ENCODE measurements around the gene MCC.

Gene MCC

GRCh38 chr5:113336975-113337374 is 151.3 kb downstream of the MCC start:
- no peak overlapping the region for H3K4me3 ChIP-seq

GRCh38 chr5:113333411-113333810 is 154.8 kb downstream of the MCC start:
- Histone ChIP-seq H3K27ac (no peak overlapping the region), H3K4me3 (no peak overlapping the region)

More at GRCh38 chr5:113336975-113337374, 151.3 kb downstream of the MCC start:
- no peak overlapping the region for H3K27ac ChIP-seq

GRCh38 chr5:113331209-113331551 is 157.1 kb downstream of the MCC start:
- Histone ChIP-seq H3K4me3 (no peak overlapping the region), H3K27ac (no peak overlapping the region)

GRCh38 chr5:113330533-113331208 is 157.6 kb downstream of the MCC start:
- Histone ChIP-seq H3K4me3 (no peak overlapping the region), H3K27ac (no peak overlapping the region)

- no peak overlapping the region for H3K27ac ChIP-seq
- no peak overlapping the region for H3K4me3 ChIP-seq
Measured at GRCh38 chr5:113329981-113330380, 158.3 kb downstream of the MCC start.

GRCh38 chr5:113325054-113325453 is 163.2 kb downstream of the MCC start:
- no peak overlapping the region for H3K4me3 ChIP-seq
- H3K27ac ChIP-seq, result no peak overlapping the region

GRCh38 chr5:113321276-113321675 is 167.0 kb downstream of the MCC start:
- Histone ChIP-seq H3K4me3 (no peak overlapping the region), H3K27ac (no peak overlapping the region)

- no peak overlapping the region for H3K27ac ChIP-seq
- H3K4me3 ChIP-seq, result no peak overlapping the region
Measured at GRCh38 chr5:113320273-113320780, 167.9 kb downstream of the MCC start.

GRCh38 chr5:113319256-113320053 is 168.8 kb downstream of the MCC start:
- H3K27ac ChIP-seq, result no peak overlapping the region
- no peak overlapping the region for H3K4me3 ChIP-seq

- Histone ChIP-seq H3K4me3 (no peak overlapping the region), H3K27ac (no peak overlapping the region)
Measured at GRCh38 chr5:113317636-113318035, 170.6 kb downstream of the MCC start.

- Histone ChIP-seq H3K27ac (no peak overlapping the region), H3K4me3 (no peak overlapping the region)
Measured at GRCh38 chr5:113311301-113311700, 177.0 kb downstream of the MCC start.

GRCh38 chr5:113302120-113302519 is 186.1 kb downstream of the MCC start:
- no peak overlapping the region for H3K27ac ChIP-seq
- H3K4me3 ChIP-seq, result no peak overlapping the region

- Histone ChIP-seq H3K4me3 (no peak overlapping the region), H3K27ac (no peak overlapping the region)
Measured at GRCh38 chr5:113299591-113299990, 188.7 kb downstream of the MCC start.

GRCh38 chr5:113296676-113297075 is 191.6 kb downstream of the MCC start:
- Histone ChIP-seq H3K4me3 (no peak overlapping the region), H3K27ac (no peak overlapping the region)

GRCh38 chr5:113295111-113295539 is 193.1 kb downstream of the MCC start:
- Histone ChIP-seq H3K4me3 (peak overlapping the region; percentile 55 to 81 (median 69)), H3K27ac (peak overlapping the region in 17 of 21 experiments; percentile 74 to 94 (median 86))

GRCh38 chr5:113294311-113295110 is 193.7 kb downstream of the MCC start:
- peak overlapping the region; percentile 55 to 81 (median 69) for H3K4me3 ChIP-seq

GRCh38 chr5:113293975-113294310 is 194.3 kb downstream of the MCC start:
- peak overlapping the region; percentile 55 to 81 (median 69) for H3K4me3 ChIP-seq
- H3K27ac ChIP-seq, result peak overlapping the region; percentile 49 to 94 (median 86)

More at GRCh38 chr5:113294311-113295110, 193.7 kb downstream of the MCC start:
- peak overlapping the region; percentile 49 to 94 (median 86) for H3K27ac ChIP-seq

GRCh38 chr5:113293068-113293974 is 194.9 kb downstream of the MCC start:
- Histone ChIP-seq H3K4me3 (peak overlapping the region; percentile 55 to 81 (median 69)), H3K27ac (peak overlapping the region in 17 of 21 experiments; percentile 74 to 94 (median 86))

- peak overlapping the region in 4 of 7 experiments; percentile 55 to 81 (median 67) for H3K4me3 ChIP-seq
- no peak overlapping the region for H3K27ac ChIP-seq
Measured at GRCh38 chr5:113292462-113292861, 195.8 kb downstream of the MCC start.
